ENCODE data around the gene TERT. TPM values are rescaled to one million over a fixed set of nuclear protein-coding genes. Genes with fewer than 3 reads are reported as not detected.
A peak's percentile ranks its signal among the peaks of the same experiment; 100 is the strongest.

TERT gene
- total and polyA plus RNA-seq, 4 experiments from 2014 or later, result 0.12 to 0.13 TPM; not detected in 2

GRCh38 chr5:1242733-1243486 is 52.0 kb downstream of the TERT start:
- no peak for DNase-seq
- no peaks in the 10 kb centered on the region for H3K36me3 Mint-ChIP-seq
- ChIA-PET CTCF (ENCODE audit: partially characterized antibody) (no interaction called here), POLR2A (ENCODE audit: partially characterized antibody) (no interaction called here)
- intact Hi-C loops (cut with micrococcal nuclease), result no loop called here
- H3K4me3 Mint-ChIP-seq, result no peak overlapping the region
- no peaks in the 10 kb centered on the region for H3K4me1 ChIP-seq (ENCODE audit: insufficient read depth, low read length)
- H3K27ac Mint-ChIP-seq, result no peak overlapping the region
- H3K27me3 Mint-ChIP-seq, result peaks cover 2 to 8% of the 10 kb centered on the region in 2 donors
- no peaks in the 10 kb centered on the region for H3K9me3 Mint-ChIP-seq
- H3K27me3 ChIP-seq (ENCODE audit: insufficient read depth, low read length), result no peaks in the 10 kb centered on the region
- no peaks in the 10 kb centered on the region for H3K4me1 Mint-ChIP-seq
- H3K4me3 ChIP-seq (ENCODE audit: low read length in 2 of 2), result no peak overlapping the region
- no peak overlapping the region for H3K27ac ChIP-seq (ENCODE audit: low read depth, low read length)
- H3K36me3 ChIP-seq (ENCODE audit: insufficient read depth, low read length), result no peaks in the 10 kb centered on the region
- no peaks in the 10 kb centered on the region for H3K9me3 ChIP-seq (ENCODE audit: control insufficient read depth in 1 of 2, low read length in 2 of 2)

GRCh38 chr5:1241509-1242080 is 53.3 kb downstream of the TERT start:
- Histone ChIP-seq H3K36me3 (ENCODE audit: insufficient read depth, low read length) (no peaks in the 10 kb centered on the region), H3K9me3 (ENCODE audit: control insufficient read depth in 1 of 2, low read length in 2 of 2) (no peaks in the 10 kb centered on the region)

GRCh38 chr5:1240496-1241260 is 54.2 kb downstream of the TERT start:
- Mint-ChIP-seq H3K27ac (no peak overlapping the region), H3K4me3 (no peak overlapping the region), H3K9me3 (peaks cover 4 to 10% (median 6%) of the 10 kb centered on the region in 8 donors), H3K27me3 (peaks cover 8 to 9% of the 10 kb centered on the region in 2 donors), H3K36me3 (no peaks in the 10 kb centered on the region), H3K4me1 (no peaks in the 10 kb centered on the region)
- no peaks in the 10 kb centered on the region for H3K9me3 ChIP-seq (ENCODE audit: control insufficient read depth in 1 of 2, low read length in 2 of 2)
- no peaks in the 10 kb centered on the region for H3K36me3 ChIP-seq (ENCODE audit: insufficient read depth, low read length)
- no peaks in the 10 kb centered on the region for H3K4me1 ChIP-seq (ENCODE audit: insufficient read depth, low read length)
- ChIA-PET POLR2A (ENCODE audit: partially characterized antibody) (no interaction called here), CTCF (ENCODE audit: partially characterized antibody) (no interaction called here)
- intact Hi-C loops (cut with micrococcal nuclease), result no loop called here
- DNase-seq, result no peak
- H3K27me3 ChIP-seq (ENCODE audit: insufficient read depth, low read length), result no peaks in the 10 kb centered on the region
- H3K4me3 ChIP-seq (ENCODE audit: low read length in 2 of 2), result no peak overlapping the region
- H3K27ac ChIP-seq (ENCODE audit: low read depth, low read length), result no peak overlapping the region

More at GRCh38 chr5:1241509-1242080, 53.3 kb downstream of the TERT start:
- Mint-ChIP-seq H3K4me1 (no peaks in the 10 kb centered on the region), H3K27me3 (peaks cover 2 to 6% of the 10 kb centered on the region in 2 donors), H3K36me3 (no peaks in the 10 kb centered on the region), H3K4me3 (no peak overlapping the region), H3K27ac (no peak overlapping the region), H3K9me3 (peaks cover 0 to 3% (median 0%) of the 10 kb centered on the region in 8 donors)
- DNase-seq, result no peak
- no peaks in the 10 kb centered on the region for H3K4me1 ChIP-seq (ENCODE audit: insufficient read depth, low read length)
- H3K4me3 ChIP-seq (ENCODE audit: low read length in 2 of 2), result no peak overlapping the region
- ChIA-PET CTCF (ENCODE audit: partially characterized antibody) (no interaction called here), POLR2A (ENCODE audit: partially characterized antibody) (no interaction called here)
- intact Hi-C loops (cut with micrococcal nuclease), result no loop called here
- H3K27ac ChIP-seq (ENCODE audit: low read depth, low read length), result no peak overlapping the region
- no peaks in the 10 kb centered on the region for H3K27me3 ChIP-seq (ENCODE audit: insufficient read depth, low read length)

- no peak for DNase-seq
- CTCF ChIA-PET (ENCODE audit: partially characterized antibody), result no interaction called here
- no peaks in the 10 kb centered on the region for H3K36me3 ChIP-seq (ENCODE audit: insufficient read depth, low read length)
- peaks cover 8% of the 10 kb centered on the region in 2 donors for H3K27me3 Mint-ChIP-seq
- H3K4me1 ChIP-seq (ENCODE audit: insufficient read depth, low read length), result no peaks in the 10 kb centered on the region
- H3K9me3 Mint-ChIP-seq, result peaks cover 4 to 14% (median 8%) of the 10 kb centered on the region in 8 donors
- no peaks in the 10 kb centered on the region for H3K36me3 Mint-ChIP-seq
- no peak overlapping the region for H3K27ac Mint-ChIP-seq
- no peak overlapping the region for H3K27ac ChIP-seq (ENCODE audit: low read depth, low read length)
- no peaks in the 10 kb centered on the region for H3K4me1 Mint-ChIP-seq
- no peaks in the 10 kb centered on the region for H3K27me3 ChIP-seq (ENCODE audit: insufficient read depth, low read length)
- no peaks in the 10 kb centered on the region for H3K9me3 ChIP-seq (ENCODE audit: control insufficient read depth in 1 of 2, low read length in 2 of 2)
- H3K4me3 ChIP-seq (ENCODE audit: low read length in 2 of 2), result no peak overlapping the region
- intact Hi-C loops (cut with micrococcal nuclease), result no loop called here
- POLR2A ChIA-PET (ENCODE audit: partially characterized antibody), result no interaction called here
- no peak overlapping the region for H3K4me3 Mint-ChIP-seq
Measured at GRCh38 chr5:1239505-1240251, 55.2 kb downstream of the TERT start.

GRCh38 chr5:1235838-1236237 is 59.0 kb downstream of the TERT start:
- Histone ChIP-seq H3K27me3 (ENCODE audit: insufficient read depth, low read length) (no peaks in the 10 kb centered on the region), H3K4me1 (ENCODE audit: insufficient read depth, low read length) (no peaks in the 10 kb centered on the region), H3K27ac (ENCODE audit: low read depth, low read length) (no peak overlapping the region), H3K9me3 (ENCODE audit: control insufficient read depth in 1 of 2, low read length in 2 of 2) (no peaks in the 10 kb centered on the region), H3K36me3 (ENCODE audit: insufficient read depth, low read length) (no peaks in the 10 kb centered on the region), H3K4me3 (ENCODE audit: low read length in 2 of 2) (no peak overlapping the region)
- H3K27me3 Mint-ChIP-seq, result peaks cover 7 to 8% of the 10 kb centered on the region in 2 donors
- H3K4me3 Mint-ChIP-seq, result peak overlapping the region in 1 of 8 donors; percentile 22
- H3K4me1 Mint-ChIP-seq, result no peaks in the 10 kb centered on the region
- CTCF ChIA-PET (ENCODE audit: partially characterized antibody), result no interaction called here
- H3K9me3 Mint-ChIP-seq, result peaks cover 4 to 15% (median 8%) of the 10 kb centered on the region in 8 donors
- H3K27ac Mint-ChIP-seq, result no peak overlapping the region
- no peaks in the 10 kb centered on the region for H3K36me3 Mint-ChIP-seq
- POLR2A ChIA-PET (ENCODE audit: partially characterized antibody), result no interaction called here
- intact Hi-C loops (cut with micrococcal nuclease), result no loop called here
- no peak for DNase-seq

GRCh38 chr5:1235379-1235778 is 59.5 kb downstream of the TERT start:
- Histone ChIP-seq H3K36me3 (ENCODE audit: insufficient read depth, low read length) (no peaks in the 10 kb centered on the region), H3K9me3 (ENCODE audit: control insufficient read depth in 1 of 2, low read length in 2 of 2) (no peaks in the 10 kb centered on the region), H3K4me3 (ENCODE audit: low read length in 2 of 2) (no peak overlapping the region), H3K27ac (ENCODE audit: low read depth, low read length) (no peak overlapping the region), H3K27me3 (ENCODE audit: insufficient read depth, low read length) (no peaks in the 10 kb centered on the region), H3K4me1 (ENCODE audit: insufficient read depth, low read length) (no peaks in the 10 kb centered on the region)
- Mint-ChIP-seq H3K27me3 (peaks cover 5 to 8% of the 10 kb centered on the region in 2 donors), H3K4me3 (peak overlapping the region in 1 of 8 donors; percentile 22), H3K27ac (no peak overlapping the region), H3K36me3 (no peaks in the 10 kb centered on the region), H3K9me3 (peaks cover 4 to 15% (median 8%) of the 10 kb centered on the region in 8 donors), H3K4me1 (no peaks in the 10 kb centered on the region)
- POLR2A ChIA-PET (ENCODE audit: partially characterized antibody), result no interaction called here
- CTCF ChIA-PET (ENCODE audit: partially characterized antibody), result no interaction called here
- intact Hi-C loops (cut with micrococcal nuclease), result no loop called here
- no peak for DNase-seq

GRCh38 chr5:1232780-1233179 is 62.1 kb downstream of the TERT start:
- H3K27ac ChIP-seq (ENCODE audit: low read depth, low read length), result no peak overlapping the region
- H3K27me3 ChIP-seq (ENCODE audit: insufficient read depth, low read length), result no peaks in the 10 kb centered on the region
- H3K4me1 Mint-ChIP-seq, result peaks cover 0 to 5% (median 0%) of the 10 kb centered on the region in 4 donors
- H3K4me3 Mint-ChIP-seq, result no peak overlapping the region
- intact Hi-C loops (cut with micrococcal nuclease), result no loop called here
- H3K27ac Mint-ChIP-seq, result no peak overlapping the region
- peaks cover 8 to 14% of the 10 kb centered on the region in 2 donors for H3K27me3 Mint-ChIP-seq
- H3K9me3 Mint-ChIP-seq, result peaks cover 4 to 15% (median 8%) of the 10 kb centered on the region in 8 donors
- CTCF ChIA-PET (ENCODE audit: partially characterized antibody), result no interaction called here
- peak in 1 of 5 donors; percentile 33 for DNase-seq
- no peaks in the 10 kb centered on the region for H3K36me3 Mint-ChIP-seq
- no peaks in the 10 kb centered on the region for H3K36me3 ChIP-seq (ENCODE audit: insufficient read depth, low read length)
- H3K4me3 ChIP-seq (ENCODE audit: low read length in 2 of 2), result no peak overlapping the region
- H3K4me1 ChIP-seq (ENCODE audit: insufficient read depth, low read length), result no peaks in the 10 kb centered on the region
- POLR2A ChIA-PET (ENCODE audit: partially characterized antibody), result no interaction called here
- no peaks in the 10 kb centered on the region for H3K9me3 ChIP-seq (ENCODE audit: control insufficient read depth in 1 of 2, low read length in 2 of 2)
